ENCODE results near the gene C15orf61. TPM values are rescaled to one million over a fixed set of nuclear protein-coding genes. Genes with fewer than 3 reads are reported as not detected.

C15orf61 gene
- total and polyA plus RNA-seq, 2 of the 13 experiments (the other 11 are each of a cell fraction or from before 2014, with no cell fraction given), result 2.1 to 6.6 TPM

DNA sequence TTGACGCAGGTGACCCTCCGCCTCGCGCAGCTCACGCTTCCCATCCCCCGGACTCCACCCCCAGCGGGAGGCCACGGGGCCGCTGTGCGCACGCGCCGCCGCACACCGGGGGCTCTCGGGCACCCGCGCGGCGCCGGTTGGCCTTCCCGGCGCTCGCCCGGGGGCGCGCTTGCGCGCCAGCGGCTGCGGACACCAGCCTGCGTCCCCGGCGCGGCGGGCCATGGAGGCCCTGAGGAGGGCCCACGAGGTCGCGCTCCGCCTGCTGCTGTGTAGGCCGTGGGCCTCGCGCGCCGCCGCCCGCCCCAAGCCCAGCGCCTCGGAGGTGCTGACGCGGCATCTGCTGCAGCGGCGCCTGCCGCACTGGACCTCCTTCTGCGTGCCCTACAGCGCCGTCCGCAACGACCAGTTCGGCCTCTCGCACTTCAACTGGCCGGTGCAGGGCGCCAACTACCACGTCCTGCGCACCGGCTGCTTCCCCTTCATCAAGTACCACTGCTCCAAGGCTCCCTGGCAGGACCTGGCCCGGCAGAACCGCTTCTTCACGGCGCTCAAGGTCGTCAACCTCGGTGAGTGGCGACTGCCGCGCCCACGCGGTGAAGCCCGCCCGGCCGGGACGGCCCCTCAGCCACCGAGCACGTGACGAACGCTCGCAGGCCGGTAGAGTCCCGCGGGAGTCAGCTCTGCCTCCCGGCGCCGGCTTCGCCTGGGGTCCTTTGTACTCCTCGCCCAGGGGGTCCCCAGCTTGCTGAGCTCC is at the start of gene C15orf61 (continued):
- TF ChIP-seq, protein P1, sequence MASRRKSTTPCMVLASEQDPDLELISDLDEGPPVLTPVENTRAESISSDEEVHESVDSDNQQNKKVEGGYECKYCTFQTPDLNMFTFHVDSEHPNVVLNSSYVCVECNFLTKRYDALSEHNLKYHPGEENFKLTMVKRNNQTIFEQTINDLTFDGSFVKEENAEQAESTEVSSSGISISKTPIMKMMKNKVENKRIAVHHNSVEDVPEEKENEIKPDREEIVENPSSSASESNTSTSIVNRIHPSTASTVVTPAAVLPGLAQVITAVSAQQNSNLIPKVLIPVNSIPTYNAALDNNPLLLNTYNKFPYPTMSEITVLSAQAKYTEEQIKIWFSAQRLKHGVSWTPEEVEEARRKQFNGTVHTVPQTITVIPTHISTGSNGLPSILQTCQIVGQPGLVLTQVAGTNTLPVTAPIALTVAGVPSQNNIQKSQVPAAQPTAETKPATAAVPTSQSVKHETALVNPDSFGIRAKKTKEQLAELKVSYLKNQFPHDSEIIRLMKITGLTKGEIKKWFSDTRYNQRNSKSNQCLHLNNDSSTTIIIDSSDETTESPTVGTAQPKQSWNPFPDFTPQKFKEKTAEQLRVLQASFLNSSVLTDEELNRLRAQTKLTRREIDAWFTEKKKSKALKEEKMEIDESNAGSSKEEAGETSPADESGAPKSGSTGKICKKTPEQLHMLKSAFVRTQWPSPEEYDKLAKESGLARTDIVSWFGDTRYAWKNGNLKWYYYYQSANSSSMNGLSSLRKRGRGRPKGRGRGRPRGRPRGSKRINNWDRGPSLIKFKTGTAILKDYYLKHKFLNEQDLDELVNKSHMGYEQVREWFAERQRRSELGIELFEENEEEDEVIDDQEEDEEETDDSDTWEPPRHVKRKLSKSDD (CRISPR knock-in tag; IDR thresholded peaks at IDR 0.05; ENCODE audit: low read depth), result peak; percentile 58; the same call in 1 of the 2 replicates
- TF ChIP-seq DMAP1 (CRISPR knock-in tag; IDR thresholded peaks at IDR 0.05) (peak; percentile 95), ZNF782 (CRISPR knock-in tag; IDR thresholded peaks at IDR 0.05; ENCODE audit: borderline replicate concordance) (peak; percentile 95), RARG (CRISPR knock-in tag; IDR thresholded peaks at IDR 0.05; ENCODE audit: low read depth) (no peak), NFATC3 (CRISPR knock-in tag; IDR thresholded peaks at IDR 0.05) (0 out of 2 replicates have a peak, but pooled peaks have one; percentile 64), ZNF446 (CRISPR knock-in tag; IDR thresholded peaks at IDR 0.05) (peak; percentile 97), ZXDC (CRISPR knock-in tag; IDR thresholded peaks at IDR 0.05) (no peak; the same call in 1 of the 2 replicates), ZNF251 (CRISPR knock-in tag; IDR thresholded peaks at IDR 0.05) (peak; percentile 59; the same call in 1 of the 2 replicates), MAFK (conservative IDR thresholded peaks at IDR 0.05 in 1 of 2, IDR thresholded peaks at IDR 0.05 in 1 of 2; ENCODE audit: low read length in 2 of 2) (peak; percentile 51 to 70; a peak in 3 of 4 replicates), SETDB1 (CRISPR knock-in tag; IDR thresholded peaks at IDR 0.05; ENCODE audit: borderline replicate concordance) (no peak), ZNF451 (CRISPR knock-in tag; IDR thresholded peaks at IDR 0.05) (peak; percentile 61), IRF9 (CRISPR knock-in tag; IDR thresholded peaks at IDR 0.05; ENCODE audit: borderline replicate concordance) (peak; percentile 51), ONECUT2 (CRISPR knock-in tag; IDR thresholded peaks at IDR 0.05) (no peak), ZBTB37 (CRISPR knock-in tag; IDR thresholded peaks at IDR 0.05) (0 out of 2 replicates have a peak, but pooled peaks have one; percentile 42), ZSCAN9 (CRISPR knock-in tag; IDR thresholded peaks at IDR 0.05; ENCODE audit: borderline replicate concordance) (no peak; the same call in 1 of the 2 replicates)
- TF ChIP-seq, protein P2, sequence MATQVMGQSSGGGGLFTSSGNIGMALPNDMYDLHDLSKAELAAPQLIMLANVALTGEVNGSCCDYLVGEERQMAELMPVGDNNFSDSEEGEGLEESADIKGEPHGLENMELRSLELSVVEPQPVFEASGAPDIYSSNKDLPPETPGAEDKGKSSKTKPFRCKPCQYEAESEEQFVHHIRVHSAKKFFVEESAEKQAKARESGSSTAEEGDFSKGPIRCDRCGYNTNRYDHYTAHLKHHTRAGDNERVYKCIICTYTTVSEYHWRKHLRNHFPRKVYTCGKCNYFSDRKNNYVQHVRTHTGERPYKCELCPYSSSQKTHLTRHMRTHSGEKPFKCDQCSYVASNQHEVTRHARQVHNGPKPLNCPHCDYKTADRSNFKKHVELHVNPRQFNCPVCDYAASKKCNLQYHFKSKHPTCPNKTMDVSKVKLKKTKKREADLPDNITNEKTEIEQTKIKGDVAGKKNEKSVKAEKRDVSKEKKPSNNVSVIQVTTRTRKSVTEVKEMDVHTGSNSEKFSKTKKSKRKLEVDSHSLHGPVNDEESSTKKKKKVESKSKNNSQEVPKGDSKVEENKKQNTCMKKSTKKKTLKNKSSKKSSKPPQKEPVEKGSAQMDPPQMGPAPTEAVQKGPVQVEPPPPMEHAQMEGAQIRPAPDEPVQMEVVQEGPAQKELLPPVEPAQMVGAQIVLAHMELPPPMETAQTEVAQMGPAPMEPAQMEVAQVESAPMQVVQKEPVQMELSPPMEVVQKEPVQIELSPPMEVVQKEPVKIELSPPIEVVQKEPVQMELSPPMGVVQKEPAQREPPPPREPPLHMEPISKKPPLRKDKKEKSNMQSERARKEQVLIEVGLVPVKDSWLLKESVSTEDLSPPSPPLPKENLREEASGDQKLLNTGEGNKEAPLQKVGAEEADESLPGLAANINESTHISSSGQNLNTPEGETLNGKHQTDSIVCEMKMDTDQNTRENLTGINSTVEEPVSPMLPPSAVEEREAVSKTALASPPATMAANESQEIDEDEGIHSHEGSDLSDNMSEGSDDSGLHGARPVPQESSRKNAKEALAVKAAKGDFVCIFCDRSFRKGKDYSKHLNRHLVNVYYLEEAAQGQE (IDR thresholded peaks at IDR 0.05; ENCODE audit: borderline replicate concordance in 1 of 2, low read depth in 1 of 2, low read length in 2 of 2), result no peak
